ENCODE results near the gene NRIP1.

The NRIP1 gene

DNA sequence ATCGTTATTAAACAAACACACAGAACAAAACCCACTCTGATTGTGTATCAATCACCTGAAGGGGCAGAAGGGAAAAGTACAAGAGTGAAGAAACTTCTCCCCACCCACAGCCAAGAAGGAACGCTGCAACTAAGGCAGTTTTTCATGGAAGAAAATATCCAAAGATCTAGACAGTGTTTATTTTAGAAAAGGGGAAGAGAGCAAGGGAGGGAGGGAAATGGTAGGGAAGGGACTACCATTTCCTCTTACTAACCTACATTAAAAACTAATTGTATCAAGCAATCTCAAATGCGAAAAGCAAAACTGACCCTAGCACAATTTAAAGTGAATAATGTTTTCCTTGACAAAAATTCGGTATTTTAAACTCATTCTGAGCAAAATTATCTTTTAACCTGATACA is 3.5 kb downstream of the NRIP1 start:
- TF ChIP-seq, protein P1, sequence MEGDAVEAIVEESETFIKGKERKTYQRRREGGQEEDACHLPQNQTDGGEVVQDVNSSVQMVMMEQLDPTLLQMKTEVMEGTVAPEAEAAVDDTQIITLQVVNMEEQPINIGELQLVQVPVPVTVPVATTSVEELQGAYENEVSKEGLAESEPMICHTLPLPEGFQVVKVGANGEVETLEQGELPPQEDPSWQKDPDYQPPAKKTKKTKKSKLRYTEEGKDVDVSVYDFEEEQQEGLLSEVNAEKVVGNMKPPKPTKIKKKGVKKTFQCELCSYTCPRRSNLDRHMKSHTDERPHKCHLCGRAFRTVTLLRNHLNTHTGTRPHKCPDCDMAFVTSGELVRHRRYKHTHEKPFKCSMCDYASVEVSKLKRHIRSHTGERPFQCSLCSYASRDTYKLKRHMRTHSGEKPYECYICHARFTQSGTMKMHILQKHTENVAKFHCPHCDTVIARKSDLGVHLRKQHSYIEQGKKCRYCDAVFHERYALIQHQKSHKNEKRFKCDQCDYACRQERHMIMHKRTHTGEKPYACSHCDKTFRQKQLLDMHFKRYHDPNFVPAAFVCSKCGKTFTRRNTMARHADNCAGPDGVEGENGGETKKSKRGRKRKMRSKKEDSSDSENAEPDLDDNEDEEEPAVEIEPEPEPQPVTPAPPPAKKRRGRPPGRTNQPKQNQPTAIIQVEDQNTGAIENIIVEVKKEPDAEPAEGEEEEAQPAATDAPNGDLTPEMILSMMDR (IDR thresholded peaks at IDR 0.05; ENCODE audit: insufficient read depth, low read length, poor library complexity, severe bottlenecking) = no peak
- TF ChIP-seq EZH2phosphoT487 (conservative IDR thresholded peaks at IDR 0.05; ENCODE audit: low read length) = no peak
- Histone ChIP-seq H3K79me2 (ENCODE audit: insufficient read depth, low read length) (no peaks in the 10 kb centered on the region), H2AFZ (ENCODE audit: low read depth, low read length, severe bottlenecking) (no peak overlapping the region), H4K20me1 (ENCODE audit: low read depth, low read length) (no peaks in the 10 kb centered on the region; the same call in 1 of the 2 replicates), H3K27me3 (ENCODE audit: low read length) (no peaks in the 10 kb centered on the region), H3K9me2 (replicated peaks; ENCODE audit: insufficient read depth, low read length) (no peaks in the 10 kb centered on the region), H3K4me3 (ENCODE audit: insufficient read depth, low read length, poor library complexity, severe bottlenecking) (no peak overlapping the region), H3K9ac (ENCODE audit: low read length) (no peak overlapping the region), H3K9me3 (ENCODE audit: insufficient read depth, low read length) (no peaks in the 10 kb centered on the region), H3K36me3 (ENCODE audit: low read length) (no peaks in the 10 kb centered on the region), H3F3A (ENCODE audit: insufficient read depth) (peaks cover 9% of the 10 kb centered on the region; the same call in 1 of the 2 replicates), H3K4me2 (ENCODE audit: low read depth, low read length, poor library complexity, severe bottlenecking) (no peak overlapping the region), H3K27ac (ENCODE audit: low read depth, low read length) (no peak overlapping the region)

DNA sequence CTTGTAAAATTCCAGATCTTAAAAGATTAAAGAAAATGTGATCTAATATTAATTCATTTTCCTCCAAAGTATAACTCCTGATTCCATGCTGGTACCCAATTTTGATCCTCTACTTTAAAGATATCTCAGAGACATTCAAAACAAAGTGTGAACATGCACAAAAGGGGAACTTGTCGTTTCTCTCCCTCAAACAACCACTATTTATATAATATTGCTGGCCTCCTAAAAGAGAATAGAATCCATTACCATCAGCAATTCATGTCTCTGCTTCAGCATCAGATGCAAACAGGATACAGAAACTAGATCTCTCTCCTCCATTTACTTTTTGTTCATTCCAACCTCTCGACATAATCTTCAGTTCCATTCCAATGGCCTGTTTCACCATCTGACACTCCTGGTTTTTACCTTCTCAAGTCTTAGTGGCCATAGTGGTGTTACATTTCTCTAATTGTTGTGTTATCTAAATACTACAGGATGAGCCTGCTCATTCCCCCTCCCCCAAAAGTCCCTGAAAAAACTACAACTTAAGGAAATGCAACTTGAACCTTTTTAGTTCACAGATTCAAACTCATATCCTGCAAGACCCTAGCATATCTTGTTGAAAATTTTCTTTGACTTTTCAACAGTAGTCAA is 4.1 kb downstream of the NRIP1 start:
- Histone ChIP-seq H2AFZ (ENCODE audit: low read depth, low read length, severe bottlenecking) (no peak overlapping the region), H3K4me3 (ENCODE audit: insufficient read depth, low read length, poor library complexity, severe bottlenecking) (no peak overlapping the region), H3K9me3 (ENCODE audit: insufficient read depth, low read length) (no peaks in the 10 kb centered on the region), H3F3A (ENCODE audit: insufficient read depth) (peaks cover 9% of the 10 kb centered on the region; the same call in 1 of the 2 replicates), H3K36me3 (ENCODE audit: low read length) (no peaks in the 10 kb centered on the region), H3K79me2 (ENCODE audit: insufficient read depth, low read length) (no peaks in the 10 kb centered on the region), H3K9ac (ENCODE audit: low read length) (no peak overlapping the region), H3K27me3 (ENCODE audit: low read length) (no peaks in the 10 kb centered on the region), H3K4me2 (ENCODE audit: low read depth, low read length, poor library complexity, severe bottlenecking) (no peak overlapping the region), H4K20me1 (ENCODE audit: low read depth, low read length) (no peaks in the 10 kb centered on the region; the same call in 1 of the 2 replicates), H3K27ac (ENCODE audit: low read depth, low read length) (no peak overlapping the region), H3K9me2 (replicated peaks; ENCODE audit: insufficient read depth, low read length) (no peaks in the 10 kb centered on the region)
- TF ChIP-seq EZH2phosphoT487 (conservative IDR thresholded peaks at IDR 0.05; ENCODE audit: low read length) = no peak
- TF ChIP-seq, protein P1 (IDR thresholded peaks at IDR 0.05; ENCODE audit: insufficient read depth, low read length, poor library complexity, severe bottlenecking) = no peak

DNA sequence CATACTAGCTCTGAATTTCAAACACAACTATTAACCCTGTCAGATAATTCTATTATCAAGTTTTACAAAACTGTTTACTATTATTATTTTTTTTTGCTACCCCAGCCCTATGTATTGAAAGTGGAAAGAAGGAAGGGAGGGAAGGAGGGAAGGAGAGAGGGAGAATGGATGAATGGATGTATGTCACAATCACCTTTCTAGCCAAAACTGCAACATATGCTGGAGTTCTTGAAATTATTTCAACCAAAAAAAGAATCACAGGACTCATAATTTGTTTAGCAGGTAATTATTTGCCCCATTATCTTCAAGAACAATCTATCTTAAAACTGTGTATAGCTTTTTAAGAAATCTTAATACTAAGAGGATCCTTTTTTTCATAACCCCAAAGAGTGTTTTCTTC is 5.4 kb downstream of the NRIP1 start:
- Histone ChIP-seq H4K20me1 (ENCODE audit: low read depth, low read length) (no peaks in the 10 kb centered on the region; the same call in 1 of the 2 replicates), H3K4me3 (ENCODE audit: insufficient read depth, low read length, poor library complexity, severe bottlenecking) (no peak overlapping the region), H3K4me2 (ENCODE audit: low read depth, low read length, poor library complexity, severe bottlenecking) (no peak overlapping the region), H2AFZ (ENCODE audit: low read depth, low read length, severe bottlenecking) (no peak overlapping the region), H3K27ac (ENCODE audit: low read depth, low read length) (no peak overlapping the region), H3K79me2 (ENCODE audit: insufficient read depth, low read length) (no peaks in the 10 kb centered on the region), H3F3A (ENCODE audit: insufficient read depth) (peaks cover 9% of the 10 kb centered on the region; the same call in 1 of the 2 replicates), H3K27me3 (ENCODE audit: low read length) (no peaks in the 10 kb centered on the region), H3K9ac (ENCODE audit: low read length) (no peak overlapping the region), H3K9me2 (replicated peaks; ENCODE audit: insufficient read depth, low read length) (no peaks in the 10 kb centered on the region), H3K9me3 (ENCODE audit: insufficient read depth, low read length) (no peaks in the 10 kb centered on the region), H3K36me3 (ENCODE audit: low read length) (no peaks in the 10 kb centered on the region)
- TF ChIP-seq, protein P1 (IDR thresholded peaks at IDR 0.05; ENCODE audit: insufficient read depth, low read length, poor library complexity, severe bottlenecking) = no peak
- no peak for TF ChIP-seq EZH2phosphoT487 (conservative IDR thresholded peaks at IDR 0.05; ENCODE audit: low read length)

Data from SU-DHL-6 (cell line).